NCI-H82 treated with DMSO at 0.1 percent for 48 hours (cell line): ENCODE data around the gene FAM76A.
A peak's percentile ranks its signal among the peaks of the same experiment; 100 is the strongest.
"Not testable (repeated sequence)": the region's sequence is repeated elsewhere in the genome, so short reads cannot be mapped to it uniquely, and the experiment has no call there.

Experiments
- DNase-seq: peaks from one replicate; lab custom pipeline; 2025; ENCODE audit not compliant: unreplicated experiment; lab: John Stamatoyannopoulos, UW

FAM76A gene

GRCh38 chr1:27774654-27775053, 48.9 kb downstream of the FAM76A start:
- no peak for DNase-seq

- DNase-seq = not testable (repeated sequence)
These were observed 49.6 kb downstream of the FAM76A start for GRCh38 chr1:27775336-27775735.

GRCh38 chr1:27776276-27776675, 50.5 kb downstream of the FAM76A start:
- DNase-seq = not testable (repeated sequence)

GRCh38 chr1:27778056-27778455, 52.3 kb downstream of the FAM76A start:
- DNase-seq = peak; percentile 46

GRCh38 chr1:27779122-27779521, 53.4 kb downstream of the FAM76A start:
- no peak for DNase-seq

GRCh38 chr1:27782950-27783349, 57.2 kb downstream of the FAM76A start:
- no peak for DNase-seq

GRCh38 chr1:27784700-27785099, 58.9 kb downstream of the FAM76A start:
- no peak for DNase-seq

- DNase-seq = no peak
These were observed 60.2 kb downstream of the FAM76A start for GRCh38 chr1:27785781-27786455.

GRCh38 chr1:27787895-27788294, 62.1 kb downstream of the FAM76A start:
- DNase-seq = no peak

GRCh38 chr1:27789540-27790041, 63.8 kb downstream of the FAM76A start:
- DNase-seq = no peak

GRCh38 chr1:27790270-27790669, 64.5 kb downstream of the FAM76A start:
- DNase-seq = not testable (repeated sequence)

- DNase-seq = no peak
These were observed 69.8 kb downstream of the FAM76A start for GRCh38 chr1:27795601-27796000.

- no peak for DNase-seq
These were observed 79.0 kb downstream of the FAM76A start for GRCh38 chr1:27804791-27805190.

GRCh38 chr1:27806758-27807157, 81.0 kb downstream of the FAM76A start:
- no peak for DNase-seq

- DNase-seq = no peak
These were observed 81.6 kb downstream of the FAM76A start for GRCh38 chr1:27807385-27807784.

- not testable (repeated sequence) for DNase-seq
These were observed 82.4 kb downstream of the FAM76A start for GRCh38 chr1:27808131-27808530.

GRCh38 chr1:27809883-27810282, 84.1 kb downstream of the FAM76A start:
- no peak for DNase-seq

- no peak for DNase-seq
These were observed 86.2 kb downstream of the FAM76A start for GRCh38 chr1:27811741-27812500.
